SJCRH30 (cell line): Measurements from ENCODE around the gene PA2G4. TPM values are rescaled to one million over a fixed set of nuclear protein-coding genes. Genes with fewer than 3 reads are reported as not detected.
"Not testable (repeated sequence)": the region's sequence is repeated elsewhere in the genome, so short reads cannot be mapped to it uniquely, and the experiment has no call there.

ENCODE experiments used
- DNase-seq, 2 experiments: peaks; one replicate each; pipeline ENCODE4 v3.0.0-alpha.2; 2015 to 2020
- H3K27ac ChIP-seq: fragments of 250-450 bp; sonication (Bioruptor Pico); 2 replicates; pipeline ENCODE4 v1.5.1; 2020; ENCODE audit warnings: mild to moderate bottlenecking, moderate library complexity
- H3K27me3 ChIP-seq: fragments of 250-450 bp; sonication (Bioruptor Pico); 2 replicates; pipeline ENCODE4 v1.5.1; 2020; ENCODE audit warnings: mild to moderate bottlenecking, moderate library complexity
- H3K36me3 ChIP-seq: fragments of 250-450 bp; sonication (Bioruptor Pico); 2 replicates; pipeline ENCODE4 v1.5.1; 2020; ENCODE audit warnings: mild to moderate bottlenecking, moderate library complexity
- H3K4me1 ChIP-seq: fragments of 250-450 bp; sonication (Bioruptor Pico); 2 replicates; pipeline ENCODE4 v1.5.1; 2020; ENCODE audit warnings: mild to moderate bottlenecking, moderate library complexity
- H3K4me3 ChIP-seq: fragments of 250-450 bp; sonication (Bioruptor Pico); 2 replicates; pipeline ENCODE4 v1.5.1; 2020; ENCODE audit warnings: mild to moderate bottlenecking, moderate library complexity
- H3K9me3 ChIP-seq: fragments of 250-450 bp; sonication (Bioruptor Pico); replicated peaks from 2 replicates; pipeline ENCODE4 v1.5.1; 2020; ENCODE audit warnings: mild to moderate bottlenecking, moderate library complexity
- total RNA-seq: library from RNA; depleted of rRNA; stranded (reverse); fragments of >200 nt; shearing (Covaris generic); gene quantifications from 2 replicates; pipeline ENCODE4 v1.2.3, GENCODE V29; 2014

Gene PA2G4
- total RNA-seq, 1 experiment from 2014 or later, result 342 TPM

DNA sequence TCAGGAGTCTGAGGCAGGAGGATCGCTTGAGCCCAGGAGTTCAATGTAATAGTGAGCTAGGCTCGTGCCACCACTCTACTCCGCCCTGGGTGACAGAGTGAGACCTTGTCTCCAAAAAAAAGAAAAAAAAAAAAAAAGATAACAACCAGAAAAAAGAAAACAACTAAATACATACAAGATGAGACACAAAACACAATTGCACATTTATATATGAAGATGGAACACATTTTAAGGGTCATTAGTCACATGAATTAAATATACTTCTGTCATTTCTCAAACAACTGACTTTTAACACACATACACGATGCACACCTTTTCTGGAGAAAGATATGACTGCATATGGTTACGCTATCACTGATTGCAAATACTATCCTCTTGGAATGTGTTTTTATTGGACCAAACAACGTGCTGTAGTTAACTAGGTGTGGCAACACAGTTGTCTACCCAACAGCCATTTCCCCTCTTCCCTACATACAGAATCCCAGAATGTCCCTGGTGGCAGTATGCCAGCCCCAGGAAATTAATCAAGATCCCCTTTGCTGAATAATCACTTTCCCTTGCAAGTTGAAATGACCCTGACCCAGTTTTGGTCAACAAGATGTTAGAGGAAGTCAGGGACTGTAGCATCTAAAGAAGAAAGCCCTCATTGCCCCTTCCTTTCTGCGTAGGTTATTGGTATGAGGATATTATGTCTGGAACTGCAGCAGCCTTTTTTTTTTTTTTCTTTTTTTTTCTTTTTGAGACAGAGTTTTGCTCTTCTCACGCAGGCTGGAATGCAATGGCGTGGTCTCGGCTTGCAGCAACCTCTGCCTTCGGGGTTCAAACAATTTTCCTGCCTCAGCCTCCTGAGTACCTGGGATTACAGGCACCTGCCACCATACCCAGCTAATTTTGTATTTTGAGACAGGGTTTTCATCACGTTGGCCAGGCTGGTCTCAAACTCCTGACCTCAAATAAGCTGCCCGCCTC, 42.4 kb downstream of the PA2G4 start:
- Histone ChIP-seq H3K4me3 (no peak overlapping the region), H3K9me3 (no peaks in the 10 kb centered on the region), H3K4me1 (peaks cover 7% of the 10 kb centered on the region), H3K27ac (no peak overlapping the region), H3K36me3 (peaks cover 26% of the 10 kb centered on the region), H3K27me3 (no peaks in the 10 kb centered on the region)
- peak in 1 of 2 experiments; percentile 45 for DNase-seq

DNA sequence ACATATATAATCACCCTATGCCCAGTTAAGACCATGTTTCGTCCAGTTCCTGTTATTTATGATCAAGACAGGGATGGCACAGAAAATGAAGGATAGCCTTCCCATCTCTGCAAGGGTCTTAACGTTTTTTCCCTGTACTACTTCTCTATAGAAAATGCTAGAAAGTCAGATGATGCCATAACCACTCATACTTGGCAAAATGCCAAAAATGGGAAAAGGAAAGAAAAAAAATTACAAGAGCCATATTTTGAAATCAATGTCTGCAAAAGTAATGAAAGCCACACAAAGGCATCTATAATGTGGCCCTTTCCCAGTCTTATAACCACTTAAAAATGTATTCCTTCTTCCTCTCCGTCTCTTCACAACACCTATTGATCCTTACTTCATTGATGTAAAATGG, 46.2 kb downstream of the PA2G4 start:
- Histone ChIP-seq H3K27me3 (no peaks in the 10 kb centered on the region), H3K36me3 (0 out of 2 replicates have a peak, but pooled peaks cover 4% of the 10 kb centered on the region), H3K9me3 (no peaks in the 10 kb centered on the region), H3K4me3 (no peak overlapping the region), H3K4me1 (peaks cover 32% of the 10 kb centered on the region), H3K27ac (no peak overlapping the region)
- DNase-seq, result peak in 1 of 2 experiments; percentile 37

- H3K27me3 ChIP-seq, result no peaks in the 10 kb centered on the region
- H3K27ac ChIP-seq, result peak overlapping the region; percentile 95
- DNase-seq, result peak; percentile 31 to 44
- H3K4me3 ChIP-seq, result peak overlapping the region; percentile 69
- H3K4me1 ChIP-seq, result peaks cover 31% of the 10 kb centered on the region
- H3K9me3 ChIP-seq, result no peaks in the 10 kb centered on the region
- H3K36me3 ChIP-seq, result peaks cover 10% of the 10 kb centered on the region; the same call in 1 of the 2 replicates
Measured at GRCh38 chr12:56151672-56152131, 47.3 kb downstream of the PA2G4 start.

DNA sequence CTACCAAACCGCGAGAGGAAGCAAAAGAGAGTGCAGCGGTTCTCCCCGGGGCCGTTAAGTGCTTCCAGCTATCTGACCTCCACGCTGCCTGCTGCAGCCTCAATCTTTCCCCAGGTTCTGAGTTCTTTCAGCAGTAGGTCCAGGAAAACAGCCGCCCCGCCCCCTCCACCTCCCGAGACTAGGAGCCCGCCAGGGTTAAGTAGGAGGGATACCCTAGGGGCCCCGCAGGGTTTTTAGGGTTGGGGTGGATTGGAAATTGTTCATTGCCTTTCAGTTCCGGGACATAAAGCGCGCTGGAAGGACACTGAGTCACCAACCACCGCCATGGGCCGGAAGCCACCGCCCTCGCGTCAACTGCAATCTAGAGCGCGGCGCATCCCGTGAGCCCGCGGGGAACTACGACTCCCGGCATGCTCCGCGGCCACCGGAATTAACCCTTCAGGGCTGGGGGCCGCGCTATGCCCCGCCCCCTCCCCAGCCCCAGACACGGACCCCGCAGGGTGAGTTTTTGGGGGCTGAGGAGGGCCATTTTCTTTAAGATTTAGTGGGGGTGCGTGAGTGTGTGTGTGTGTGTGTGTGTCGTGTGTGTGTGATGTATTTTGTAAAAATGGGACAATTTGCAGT, 47.9 kb downstream of the PA2G4 start, which contains the start of gene MYL6B:
TSS of gene MYL6B (plus strand) at position 456 of the 624 bp plus-strand sequence. CDS start 1,332 bp downstream, outside the sequence.
- Histone ChIP-seq H3K4me3 (peak within 1 kb of the TSS; percentile 69), H3K4me1 (peaks cover 29% of the 10 kb centered on the region), H3K27me3 (no peaks in the 10 kb centered on the region), H3K36me3 (peaks cover 10% of the 10 kb centered on the region; the same call in 1 of the 2 replicates), H3K27ac (peak within 1 kb of the TSS; percentile 95), H3K9me3 (no peaks in the 10 kb centered on the region)
- peak; percentile 91 to 93 for DNase-seq

GRCh38 chr12:56152756-56153677, 48.7 kb downstream of the PA2G4 start:
- Histone ChIP-seq H3K4me3 (peak overlapping the region; percentile 69), H3K9me3 (no peaks in the 10 kb centered on the region), H3K27me3 (no peaks in the 10 kb centered on the region), H3K27ac (peak overlapping the region; percentile 95), H3K4me1 (peaks cover 29% of the 10 kb centered on the region), H3K36me3 (peaks cover 10% of the 10 kb centered on the region; the same call in 1 of the 2 replicates)
- no peak for DNase-seq

GRCh38 chr12:56153678-56154065, 49.3 kb downstream of the PA2G4 start:
- DNase-seq, result peak; percentile 41 to 56
- peak overlapping the region; percentile 95 for H3K27ac ChIP-seq
- H3K27me3 ChIP-seq, result no peaks in the 10 kb centered on the region

DNA sequence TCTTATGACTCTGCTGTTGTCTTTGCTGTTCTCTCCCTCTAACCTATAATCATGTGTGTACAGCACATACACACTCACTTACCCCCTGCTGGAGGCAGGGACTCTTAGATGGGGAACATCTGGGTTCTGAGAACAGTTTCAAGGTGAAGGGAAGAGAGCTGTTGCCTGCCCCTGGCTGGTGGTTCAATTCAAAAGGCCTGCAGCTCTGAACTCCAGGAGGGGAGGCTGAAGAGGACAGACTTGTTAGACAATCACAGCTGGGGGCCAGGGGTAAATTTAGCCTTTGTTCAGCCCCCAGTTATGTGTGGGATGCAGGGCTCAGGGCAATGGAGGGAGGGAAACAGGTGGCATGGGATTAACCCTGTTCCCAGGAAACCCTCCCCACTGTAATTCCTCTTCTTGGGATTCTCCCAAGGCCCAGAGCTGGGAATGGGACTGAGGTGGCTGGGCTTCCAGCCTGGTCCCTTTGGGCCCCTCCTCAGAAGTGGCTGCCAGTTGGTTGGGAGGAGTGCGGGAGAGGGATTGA, 50.0 kb downstream of the PA2G4 start:
- Histone ChIP-seq H3K36me3 (peaks cover 12% of the 10 kb centered on the region), H3K4me1 (peaks cover 29% of the 10 kb centered on the region), H3K9me3 (no peaks in the 10 kb centered on the region), H3K4me3 (peak overlapping the region; percentile 69), H3K27ac (peak overlapping the region; percentile 95), H3K27me3 (no peaks in the 10 kb centered on the region)
- DNase-seq, result peak; percentile 95 to 98

More at GRCh38 chr12:56153678-56154065, 49.3 kb downstream of the PA2G4 start:
- Histone ChIP-seq H3K9me3 (no peaks in the 10 kb centered on the region), H3K4me1 (peaks cover 29% of the 10 kb centered on the region), H3K4me3 (peak overlapping the region; percentile 69), H3K36me3 (peaks cover 10% of the 10 kb centered on the region; the same call in 1 of the 2 replicates)

GRCh38 chr12:56154818-56155217, 50.5 kb downstream of the PA2G4 start:
- H3K9me3 ChIP-seq, result no peaks in the 10 kb centered on the region
- no peaks in the 10 kb centered on the region for H3K27me3 ChIP-seq
- peak overlapping the region; percentile 0; the same call in 1 of the 2 replicates for H3K4me3 ChIP-seq
- no peak for DNase-seq
- H3K27ac ChIP-seq, result peak overlapping the region; percentile 95
- peaks cover 17% of the 10 kb centered on the region for H3K36me3 ChIP-seq
- peaks cover 33% of the 10 kb centered on the region for H3K4me1 ChIP-seq

DNA sequence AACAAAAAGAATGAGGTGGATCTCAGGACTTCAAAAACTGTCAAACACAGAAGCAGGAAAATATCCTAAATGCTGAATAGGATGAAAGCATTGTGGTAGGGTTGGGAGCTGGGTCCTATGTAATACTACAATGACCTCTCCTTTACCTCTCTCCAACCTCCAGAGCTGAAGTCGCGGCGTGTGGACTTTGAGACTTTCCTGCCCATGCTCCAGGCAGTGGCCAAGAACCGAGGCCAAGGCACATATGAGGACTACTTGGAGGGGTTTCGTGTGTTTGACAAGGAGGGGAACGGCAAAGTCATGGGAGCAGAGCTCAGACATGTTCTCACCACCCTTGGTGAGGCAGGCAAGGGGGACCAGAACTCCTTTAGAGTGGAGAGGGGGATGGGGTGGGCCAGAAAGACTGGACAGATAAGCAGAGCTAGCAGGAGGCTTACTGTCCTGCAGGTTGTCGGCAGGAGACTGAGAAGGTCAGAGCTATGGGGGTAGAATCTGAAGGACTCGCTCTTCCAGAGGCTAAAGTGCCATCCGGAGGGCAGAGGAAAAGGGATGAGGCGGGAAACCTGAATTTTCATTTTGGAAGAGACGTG, 51.0 kb downstream of the PA2G4 start:
- Histone ChIP-seq H3K36me3 (peaks cover 23% of the 10 kb centered on the region), H3K4me3 (no peak overlapping the region; the same call in 1 of the 2 replicates), H3K4me1 (peaks cover 38% of the 10 kb centered on the region), H3K27ac (peak overlapping the region; percentile 95), H3K27me3 (no peaks in the 10 kb centered on the region), H3K9me3 (no peaks in the 10 kb centered on the region)
- DNase-seq, result peak in 1 of 2 experiments; percentile 17

DNA sequence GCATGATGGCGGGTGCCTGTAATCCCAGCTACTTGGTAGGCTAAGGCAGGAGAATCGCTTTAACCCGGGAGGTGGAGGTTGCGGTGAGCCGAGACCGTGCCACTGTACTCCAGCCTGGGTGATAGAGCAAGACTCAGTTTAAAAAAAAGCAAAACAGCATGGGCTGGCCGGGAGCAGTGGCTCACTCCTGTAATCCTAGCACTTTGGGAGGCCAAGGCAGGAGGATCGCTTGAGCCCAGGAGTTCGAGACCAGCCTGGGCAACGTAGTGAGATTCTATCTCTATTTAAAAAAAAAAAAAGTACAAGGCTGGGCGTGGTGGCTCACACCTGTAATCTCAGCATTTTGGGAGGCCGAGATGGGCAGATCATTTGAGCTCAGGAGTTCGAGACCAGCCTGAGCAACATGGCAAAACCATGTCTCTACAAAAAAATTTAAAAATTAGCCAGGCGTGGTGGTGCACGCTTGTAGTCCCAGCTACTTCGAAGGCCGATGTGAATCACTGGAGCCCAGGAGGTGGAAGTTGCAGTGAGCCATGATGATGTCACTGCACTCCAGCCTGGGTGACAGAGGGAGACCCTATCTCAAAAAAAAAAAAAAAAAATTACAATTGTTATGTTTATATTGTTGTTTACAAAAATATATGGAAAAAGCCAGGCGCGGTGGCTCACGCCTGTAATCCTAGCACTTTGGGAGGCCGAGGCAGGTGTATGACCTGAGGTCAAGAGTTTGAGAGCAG, 52.3 kb downstream of the PA2G4 start:
- H3K4me1 ChIP-seq, result peaks cover 40% of the 10 kb centered on the region
- peaks cover 36% of the 10 kb centered on the region for H3K36me3 ChIP-seq
- not testable (repeated sequence) for H3K9me3 ChIP-seq, DNase-seq, H3K27me3 ChIP-seq
- H3K27ac ChIP-seq, result peak overlapping the region; percentile 83
- H3K4me3 ChIP-seq, result peak overlapping the region; percentile 78

DNA sequence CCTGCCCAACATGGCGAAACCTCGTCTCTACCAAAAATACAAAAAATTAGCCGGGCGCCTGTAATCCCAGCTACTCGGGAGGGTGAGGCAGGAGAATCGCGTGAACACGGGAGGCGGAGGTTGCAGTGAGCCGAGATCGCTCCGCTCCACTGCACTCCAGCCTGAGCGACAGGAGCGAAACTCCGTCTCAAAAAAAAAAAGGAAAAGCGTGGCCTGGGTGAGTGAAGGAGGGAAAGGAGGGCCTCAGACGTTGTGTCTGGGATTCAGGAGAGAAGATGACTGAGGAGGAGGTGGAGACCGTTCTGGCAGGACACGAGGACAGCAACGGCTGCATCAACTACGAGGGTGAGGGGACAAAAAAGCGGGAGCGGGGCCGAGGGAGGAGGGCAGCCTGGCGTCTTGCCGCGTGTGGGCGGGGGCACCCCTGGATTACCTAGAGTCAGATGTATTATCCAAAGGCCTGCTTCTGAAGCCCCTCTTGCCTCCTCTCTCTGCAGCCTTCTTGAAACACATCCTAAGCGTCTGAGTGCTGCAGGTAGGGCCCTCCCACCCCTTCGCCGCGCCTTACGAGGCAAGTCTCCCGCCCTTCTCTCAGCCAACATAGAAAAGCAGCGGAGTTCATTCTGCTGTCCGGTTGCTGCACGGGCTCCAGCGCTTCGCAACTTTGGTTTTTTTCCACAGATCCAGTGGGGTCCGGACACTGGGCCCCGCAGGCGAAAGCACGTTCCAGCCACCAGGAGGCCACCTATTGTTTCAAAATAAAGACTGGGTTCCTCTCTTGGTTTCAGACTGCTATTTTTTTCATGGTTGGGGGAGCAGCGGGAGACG, 53.1 kb downstream of the PA2G4 start:
- Histone ChIP-seq H3K4me3 (peak overlapping the region; percentile 78), H3K27me3 (no peaks in the 10 kb centered on the region), H3K36me3 (peaks cover 41% of the 10 kb centered on the region), H3K4me1 (peaks cover 40% of the 10 kb centered on the region), H3K9me3 (no peaks in the 10 kb centered on the region), H3K27ac (peak overlapping the region; percentile 83)
- peak; percentile 81 for DNase-seq
